Gastrocnemius medialis (tissue), 4 donors: ENCODE measurements around the gene CARNS1. TPM values are rescaled to one million over a fixed set of nuclear protein-coding genes. Genes with fewer than 3 reads are reported as not detected.

ENCODE experiments used
- ATAC-seq, 2 donors: fragments of 150-250 bp; one replicate each; pipeline ENCODE4 v1.9.1; 2016
- DNase-seq, 2 donors: peaks; one replicate each; pipeline ENCODE4 v3.0.0-alpha.2; 2019
- H3K27ac ChIP-seq, 4 donors: fragments of 200-600 bp; sonication (generic); 1 replicate in 1 of 4; 2 replicates in 3 of 4; pipeline ENCODE4 v1.5.1; 2016 to 2018; ENCODE audit warnings: mild to moderate bottlenecking in 2 of 4, moderate library complexity in 1 of 4
- H3K27me3 ChIP-seq, 3 donors: fragments of 200-600 bp; sonication (generic) in 2 of 3; 1 replicate in 1 of 3; 2 replicates in 2 of 3; pipeline versions ENCODE4 v1.5.1 to v1.6.0; 2016 to 2019; ENCODE audit warnings: mild to moderate bottlenecking in 1 of 3, moderate library complexity in 1 of 3
- H3K36me3 ChIP-seq, 2 donors: fragments of 200-600 bp; sonication (generic) in 1 of 2; one replicate each; pipeline ENCODE4 v1.5.1; 2017 to 2018
- H3K4me1 ChIP-seq, 2 donors: fragments of 200-600 bp; sonication (generic) in 1 of 2; one replicate each; pipeline ENCODE4 v1.5.1; 2016 to 2017; ENCODE audit warnings: mild to moderate bottlenecking in 2 of 2
- H3K4me3 ChIP-seq, 4 donors: fragments of 200-600 bp; sonication (generic) in 3 of 4; 1 replicate in 1 of 4; 2 replicates in 3 of 4; pipeline ENCODE4 v1.5.1; 2016 to 2019; ENCODE audit warnings: mild to moderate bottlenecking in 2 of 4
- H3K9me3 ChIP-seq, 3 donors: fragments of 200-600 bp; sonication (generic) in 2 of 3; 1 replicate in 1 of 3; 2 replicates in 2 of 3; pipeline ENCODE4 v1.5.1; 2016 to 2019
- CTCF ChIP-seq, 5 experiments: fragments of 450-650 bp in 3 of 5; fragments of 200-600 bp in 2 of 5; sonication (generic) in 2 of 5; IDR thresholded peaks in 4 of 5; conservative IDR thresholded peaks in 1 of 5; 1 replicate in 4 of 5; 2 replicates in 1 of 5; pipeline ENCODE4 v1.5.1; 2016 to 2019; ENCODE audit warnings: antibody characterized with exemption in 5 of 5, mild to moderate bottlenecking in 3 of 5, moderate library complexity in 3 of 5
- POLR2A ChIP-seq, 2 donors: fragments of 450-650 bp; IDR thresholded peaks; one replicate each; pipeline ENCODE4 v1.6.1; 2017; ENCODE audit warnings: antibody characterized with exemption in 2 of 2, mild to moderate bottlenecking in 2 of 2, moderate library complexity in 2 of 2
- in situ Hi-C, 4 donors: fragments of 200-750 bp; cut with MboI; loops; one replicate each; pipeline versions ENCODE4 v1.15.0 to v1.8.0; 2017; ENCODE audit warnings: low sequenced_read_pairs in 4 of 4
- intact Hi-C: fragments of 100-400 bp; cut with DNase I; formaldehyde crosslinking; loops from one replicate; pipeline ENCODE4 v1.15.1; 2023; ENCODE audit warnings: low total_unique reads
- total RNA-seq, 4 donors: library from RNA; depleted of rRNA; stranded (reverse); fragments of >200 nt; gene quantifications; one replicate each; pipeline versions ENCODE4 v1.1.0 to v1.2.3, GENCODE V29; 2016

CARNS1 gene
- total RNA-seq, 4 donors from 2014 or later = 2.5 to 11.0 (median 4.9) TPM

- in situ Hi-C loops = no loop called here
- ATAC-seq (no peak), DNase-seq (no peak)
- intact Hi-C loops = no loop called here
- Histone ChIP-seq H3K36me3 (no peaks in the 10 kb centered on the region), H3K4me1 (peaks cover 4 to 6% of the 10 kb centered on the region in 2 donors), H3K4me3 (no peak overlapping the region), H3K27me3 (no peaks in the 10 kb centered on the region), H3K9me3 (no peaks in the 10 kb centered on the region), H3K27ac (no peak overlapping the region)
- no peak for TF ChIP-seq CTCF (IDR thresholded peaks at IDR 0.05 in 4 of 5, conservative IDR thresholded peaks at IDR 0.05 in 1 of 5)
- no peak for TF ChIP-seq POLR2A (IDR thresholded peaks at IDR 0.05)
Measured at GRCh38 chr11:67445515-67445914, 30.0 kb downstream of the CARNS1 start.

- DNase-seq (no peak), ATAC-seq (no peak)
- no peaks in the 10 kb centered on the region for H3K27me3 ChIP-seq
- H3K4me1 ChIP-seq = peaks cover 0 to 12% of the 10 kb centered on the region in 2 donors
- no peaks in the 10 kb centered on the region for H3K36me3 ChIP-seq
- H3K27ac ChIP-seq = no peak overlapping the region
- in situ Hi-C loops (no loop called here), intact Hi-C loops (no loop called here)
- TF ChIP-seq CTCF (IDR thresholded peaks at IDR 0.05 in 4 of 5, conservative IDR thresholded peaks at IDR 0.05 in 1 of 5) = no peak
- no peak for TF ChIP-seq POLR2A (IDR thresholded peaks at IDR 0.05)
- no peak overlapping the region for H3K4me3 ChIP-seq
- H3K9me3 ChIP-seq = no peaks in the 10 kb centered on the region
Measured at GRCh38 chr11:67448220-67448609, 32.7 kb downstream of the CARNS1 start.

- in situ Hi-C loops = no loop called here
- no peak overlapping the region for H3K27ac ChIP-seq
- ATAC-seq (no peak), DNase-seq (no peak)
- no peak for TF ChIP-seq CTCF (IDR thresholded peaks at IDR 0.05 in 4 of 5, conservative IDR thresholded peaks at IDR 0.05 in 1 of 5)
- no peak for TF ChIP-seq POLR2A (IDR thresholded peaks at IDR 0.05)
- no peaks in the 10 kb centered on the region for H3K9me3 ChIP-seq
- H3K27me3 ChIP-seq = no peaks in the 10 kb centered on the region
- intact Hi-C loops = no loop called here
- H3K36me3 ChIP-seq = no peaks in the 10 kb centered on the region
- no peak overlapping the region for H3K4me3 ChIP-seq
- peaks cover 0 to 12% of the 10 kb centered on the region in 2 donors for H3K4me1 ChIP-seq
Measured at GRCh38 chr11:67449116-67449844, 33.8 kb downstream of the CARNS1 start.

- intact Hi-C loops = no loop called here
Measured at GRCh38 chr11:67450796-67451657, 35.5 kb downstream of the CARNS1 start.

More at GRCh38 chr11:67450796-67451657, 35.5 kb downstream of the CARNS1 start:
- no peak for DNase-seq
- in situ Hi-C loops = no loop called here
- no peak for ATAC-seq
- Histone ChIP-seq H3K4me1 (peaks cover 0 to 12% of the 10 kb centered on the region in 2 donors), H3K27ac (no peak overlapping the region), H3K9me3 (no peaks in the 10 kb centered on the region), H3K4me3 (no peak overlapping the region), H3K27me3 (no peaks in the 10 kb centered on the region), H3K36me3 (no peaks in the 10 kb centered on the region)
- TF ChIP-seq POLR2A (IDR thresholded peaks at IDR 0.05) (no peak), CTCF (IDR thresholded peaks at IDR 0.05 in 4 of 5, conservative IDR thresholded peaks at IDR 0.05 in 1 of 5) (no peak)
